DND-41 (cell line): ENCODE results near the gene POU2F3.

Experiments used
- CTCF ChIP-seq: IDR thresholded peaks from 2 replicates; pipeline ENCODE4 v1.5.1; 2012; ENCODE audit warnings: borderline replicate concordance, low read length, moderate library complexity, mild to moderate bottlenecking; ENCODE audit not compliant: poor library complexity, severe bottlenecking; ENCODE audit errors: extremely low read depth
- EZH2 ChIP-seq: IDR thresholded peaks from 3 replicates; pipeline ENCODE4 v1.6.1; 2012; ENCODE audit warnings: borderline replicate concordance, low read depth, mild to moderate bottlenecking, moderate library complexity, low read length, inconsistent platforms; ENCODE audit not compliant: severe bottlenecking

- TF ChIP-seq CTCF, result no peak
- TF ChIP-seq EZH2, result no peak
These were observed 77.9 kb downstream of the POU2F3 start for GRCh38 chr11:120317689-120318480.
